Liver (tissue), 3 donors: ENCODE measurements around the gene PCDH9.

ENCODE experiments used
- EGR1 ChIP-seq, 2 donors: IDR thresholded peaks; 2 replicates each; pipeline ENCODE4 v1.6.1; 2016 to 2018; ENCODE audit warnings: antibody characterized with exemption in 2 of 2, low read depth in 2 of 2
- GABPA ChIP-seq, 2 donors: IDR thresholded peaks in 1 of 2; conservative IDR thresholded peaks in 1 of 2; 2 replicates each; pipeline ENCODE4 v1.6.1; 2016; ENCODE audit warnings: antibody characterized with exemption in 2 of 2, mild to moderate bottlenecking in 1 of 2, moderate library complexity in 1 of 2
- HNF4A ChIP-seq, 2 donors: conservative IDR thresholded peaks; 2 replicates each; pipeline ENCODE4 v1.6.1; 2016; ENCODE audit warnings: antibody characterized with exemption in 2 of 2, mild to moderate bottlenecking in 2 of 2
- JUND ChIP-seq, 2 donors: IDR thresholded peaks; 2 replicates each; pipeline ENCODE4 v1.6.1; 2016; ENCODE audit warnings: antibody characterized with exemption in 2 of 2
- RAD21 ChIP-seq, 2 donors: IDR thresholded peaks; 2 replicates each; pipeline ENCODE4 v1.6.1; 2016; ENCODE audit warnings: antibody characterized with exemption in 2 of 2, mild to moderate bottlenecking in 2 of 2
- RXRA ChIP-seq, 2 donors: IDR thresholded peaks; 2 replicates each; pipeline ENCODE4 v1.6.1; 2017 to 2018; ENCODE audit warnings: antibody characterized with exemption in 2 of 2, mild to moderate bottlenecking in 1 of 2
- SP1 ChIP-seq: IDR thresholded peaks from 2 replicates; pipeline ENCODE4 v1.6.1; 2018; ENCODE audit warnings: antibody characterized with exemption, mild to moderate bottlenecking
- TAF1 ChIP-seq: conservative IDR thresholded peaks from 2 replicates; pipeline ENCODE4 v1.6.1; 2016; ENCODE audit warnings: antibody characterized with exemption, mild to moderate bottlenecking
- YY1 ChIP-seq: IDR thresholded peaks from 2 replicates; pipeline ENCODE4 v1.6.1; 2016; ENCODE audit warnings: antibody characterized with exemption, mild to moderate bottlenecking
- TF ChIP-seq, protein P1 (sequence below): fragments of 150-350 bp; IDR thresholded peaks from 2 replicates; pipeline ENCODE4 v1.5.1; 2017; ENCODE audit warnings: improper control_type of control experiment, low read depth, low read length; ENCODE audit not compliant: missing input control
- TF ChIP-seq, protein P2 (sequence below): IDR thresholded peaks from 2 replicates; pipeline ENCODE4 v1.6.1; 2016; ENCODE audit warnings: antibody characterized with exemption
- TF ChIP-seq, protein P3 (sequence below): IDR thresholded peaks from 2 replicates; pipeline ENCODE4 v1.6.1; 2016; ENCODE audit warnings: antibody characterized with exemption
- TF ChIP-seq, protein P4 (sequence below): IDR thresholded peaks from 2 replicates; pipeline ENCODE4 v1.6.1; 2016; ENCODE audit warnings: antibody characterized with exemption, mild to moderate bottlenecking
- TF ChIP-seq, protein P5 (sequence below): IDR thresholded peaks from 2 replicates; pipeline ENCODE4 v1.6.1; 2016; ENCODE audit warnings: antibody characterized with exemption
- donor health status: healthy.
- donor health status: healthy.

DNA sequence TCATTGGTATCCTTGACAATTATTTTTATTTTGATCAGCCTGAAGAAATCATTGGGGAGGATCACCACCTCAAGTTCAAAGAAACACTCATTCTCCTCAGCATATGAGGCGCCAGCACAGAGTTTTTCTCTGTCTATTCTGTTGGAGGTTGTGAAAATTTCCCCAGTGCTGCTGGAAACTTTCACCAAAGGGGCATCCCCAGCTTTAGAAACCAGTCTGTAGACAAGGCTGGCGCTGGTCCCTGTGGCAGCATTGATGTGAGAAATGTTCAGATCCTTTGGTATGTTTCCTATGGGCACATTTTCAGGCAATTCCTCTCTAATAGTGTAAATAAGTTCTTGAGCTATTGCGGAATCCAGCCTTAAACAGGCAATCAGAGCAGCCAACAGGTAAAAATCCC lies 2.1 kb downstream of the PCDH9 start:
- no peak for TF ChIP-seq RAD21 (IDR thresholded peaks at IDR 0.05)
- TF ChIP-seq, protein P1, sequence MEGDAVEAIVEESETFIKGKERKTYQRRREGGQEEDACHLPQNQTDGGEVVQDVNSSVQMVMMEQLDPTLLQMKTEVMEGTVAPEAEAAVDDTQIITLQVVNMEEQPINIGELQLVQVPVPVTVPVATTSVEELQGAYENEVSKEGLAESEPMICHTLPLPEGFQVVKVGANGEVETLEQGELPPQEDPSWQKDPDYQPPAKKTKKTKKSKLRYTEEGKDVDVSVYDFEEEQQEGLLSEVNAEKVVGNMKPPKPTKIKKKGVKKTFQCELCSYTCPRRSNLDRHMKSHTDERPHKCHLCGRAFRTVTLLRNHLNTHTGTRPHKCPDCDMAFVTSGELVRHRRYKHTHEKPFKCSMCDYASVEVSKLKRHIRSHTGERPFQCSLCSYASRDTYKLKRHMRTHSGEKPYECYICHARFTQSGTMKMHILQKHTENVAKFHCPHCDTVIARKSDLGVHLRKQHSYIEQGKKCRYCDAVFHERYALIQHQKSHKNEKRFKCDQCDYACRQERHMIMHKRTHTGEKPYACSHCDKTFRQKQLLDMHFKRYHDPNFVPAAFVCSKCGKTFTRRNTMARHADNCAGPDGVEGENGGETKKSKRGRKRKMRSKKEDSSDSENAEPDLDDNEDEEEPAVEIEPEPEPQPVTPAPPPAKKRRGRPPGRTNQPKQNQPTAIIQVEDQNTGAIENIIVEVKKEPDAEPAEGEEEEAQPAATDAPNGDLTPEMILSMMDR, result no peak
- TF ChIP-seq, protein P2, sequence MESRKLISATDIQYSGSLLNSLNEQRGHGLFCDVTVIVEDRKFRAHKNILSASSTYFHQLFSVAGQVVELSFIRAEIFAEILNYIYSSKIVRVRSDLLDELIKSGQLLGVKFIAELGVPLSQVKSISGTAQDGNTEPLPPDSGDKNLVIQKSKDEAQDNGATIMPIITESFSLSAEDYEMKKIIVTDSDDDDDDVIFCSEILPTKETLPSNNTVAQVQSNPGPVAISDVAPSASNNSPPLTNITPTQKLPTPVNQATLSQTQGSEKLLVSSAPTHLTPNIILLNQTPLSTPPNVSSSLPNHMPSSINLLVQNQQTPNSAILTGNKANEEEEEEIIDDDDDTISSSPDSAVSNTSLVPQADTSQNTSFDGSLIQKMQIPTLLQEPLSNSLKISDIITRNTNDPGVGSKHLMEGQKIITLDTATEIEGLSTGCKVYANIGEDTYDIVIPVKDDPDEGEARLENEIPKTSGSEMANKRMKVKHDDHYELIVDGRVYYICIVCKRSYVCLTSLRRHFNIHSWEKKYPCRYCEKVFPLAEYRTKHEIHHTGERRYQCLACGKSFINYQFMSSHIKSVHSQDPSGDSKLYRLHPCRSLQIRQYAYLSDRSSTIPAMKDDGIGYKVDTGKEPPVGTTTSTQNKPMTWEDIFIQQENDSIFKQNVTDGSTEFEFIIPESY, result no peak
- TF ChIP-seq, protein P3, sequence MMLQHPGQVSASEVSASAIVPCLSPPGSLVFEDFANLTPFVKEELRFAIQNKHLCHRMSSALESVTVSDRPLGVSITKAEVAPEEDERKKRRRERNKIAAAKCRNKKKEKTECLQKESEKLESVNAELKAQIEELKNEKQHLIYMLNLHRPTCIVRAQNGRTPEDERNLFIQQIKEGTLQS, result no peak
- no peak for TF ChIP-seq GABPA (IDR thresholded peaks at IDR 0.05 in 1 of 2, conservative IDR thresholded peaks at IDR 0.05 in 1 of 2)
- no peak for TF ChIP-seq RXRA (IDR thresholded peaks at IDR 0.05)
- TF ChIP-seq JUND (IDR thresholded peaks at IDR 0.05), result no peak
- no peak for TF ChIP-seq SP1
- TF ChIP-seq HNF4A (conservative IDR thresholded peaks at IDR 0.05), result no peak
- TF ChIP-seq EGR1 (IDR thresholded peaks at IDR 0.05; ENCODE audit: low read depth in 2 of 2), result no peak
- TF ChIP-seq TAF1, result no peak
- TF ChIP-seq, protein P4, sequence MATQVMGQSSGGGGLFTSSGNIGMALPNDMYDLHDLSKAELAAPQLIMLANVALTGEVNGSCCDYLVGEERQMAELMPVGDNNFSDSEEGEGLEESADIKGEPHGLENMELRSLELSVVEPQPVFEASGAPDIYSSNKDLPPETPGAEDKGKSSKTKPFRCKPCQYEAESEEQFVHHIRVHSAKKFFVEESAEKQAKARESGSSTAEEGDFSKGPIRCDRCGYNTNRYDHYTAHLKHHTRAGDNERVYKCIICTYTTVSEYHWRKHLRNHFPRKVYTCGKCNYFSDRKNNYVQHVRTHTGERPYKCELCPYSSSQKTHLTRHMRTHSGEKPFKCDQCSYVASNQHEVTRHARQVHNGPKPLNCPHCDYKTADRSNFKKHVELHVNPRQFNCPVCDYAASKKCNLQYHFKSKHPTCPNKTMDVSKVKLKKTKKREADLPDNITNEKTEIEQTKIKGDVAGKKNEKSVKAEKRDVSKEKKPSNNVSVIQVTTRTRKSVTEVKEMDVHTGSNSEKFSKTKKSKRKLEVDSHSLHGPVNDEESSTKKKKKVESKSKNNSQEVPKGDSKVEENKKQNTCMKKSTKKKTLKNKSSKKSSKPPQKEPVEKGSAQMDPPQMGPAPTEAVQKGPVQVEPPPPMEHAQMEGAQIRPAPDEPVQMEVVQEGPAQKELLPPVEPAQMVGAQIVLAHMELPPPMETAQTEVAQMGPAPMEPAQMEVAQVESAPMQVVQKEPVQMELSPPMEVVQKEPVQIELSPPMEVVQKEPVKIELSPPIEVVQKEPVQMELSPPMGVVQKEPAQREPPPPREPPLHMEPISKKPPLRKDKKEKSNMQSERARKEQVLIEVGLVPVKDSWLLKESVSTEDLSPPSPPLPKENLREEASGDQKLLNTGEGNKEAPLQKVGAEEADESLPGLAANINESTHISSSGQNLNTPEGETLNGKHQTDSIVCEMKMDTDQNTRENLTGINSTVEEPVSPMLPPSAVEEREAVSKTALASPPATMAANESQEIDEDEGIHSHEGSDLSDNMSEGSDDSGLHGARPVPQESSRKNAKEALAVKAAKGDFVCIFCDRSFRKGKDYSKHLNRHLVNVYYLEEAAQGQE, result no peak
- TF ChIP-seq, protein P5, sequence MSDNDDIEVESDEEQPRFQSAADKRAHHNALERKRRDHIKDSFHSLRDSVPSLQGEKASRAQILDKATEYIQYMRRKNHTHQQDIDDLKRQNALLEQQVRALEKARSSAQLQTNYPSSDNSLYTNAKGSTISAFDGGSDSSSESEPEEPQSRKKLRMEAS, result no peak
- TF ChIP-seq YY1, result no peak
